NCI-H2227 treated with DMSO at 0.1 percent for 48 hours (cell line): ENCODE data around the gene EXOSC1.
"Not testable (repeated sequence)": the region's sequence is repeated elsewhere in the genome, so short reads cannot be mapped to it uniquely, and the experiment has no call there.

Experiments
- DNase-seq: peaks from one replicate; lab custom pipeline; 2025; lab: John Stamatoyannopoulos, UW

The EXOSC1 gene

DNA sequence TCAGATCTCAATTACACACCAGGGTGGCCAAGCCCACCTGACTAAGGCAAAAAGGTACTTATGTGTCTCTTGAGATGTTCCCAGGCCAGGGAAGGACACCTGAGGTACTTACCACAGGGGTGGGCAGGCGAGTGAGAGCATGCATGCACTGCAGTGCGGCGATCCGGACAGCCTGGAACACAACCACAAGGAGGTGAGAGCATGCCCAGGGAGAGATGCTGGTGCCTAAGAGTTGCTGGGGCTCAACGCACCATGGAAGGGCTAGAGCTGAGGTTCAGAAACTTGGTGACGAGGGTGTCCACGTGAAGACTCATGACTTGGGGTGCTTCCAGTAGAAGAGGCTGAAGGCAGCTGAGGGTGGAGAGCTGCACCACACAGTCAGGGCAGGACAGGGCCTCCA, 13.3 kb upstream of the EXOSC1 start:
- no peak for DNase-seq

DNA sequence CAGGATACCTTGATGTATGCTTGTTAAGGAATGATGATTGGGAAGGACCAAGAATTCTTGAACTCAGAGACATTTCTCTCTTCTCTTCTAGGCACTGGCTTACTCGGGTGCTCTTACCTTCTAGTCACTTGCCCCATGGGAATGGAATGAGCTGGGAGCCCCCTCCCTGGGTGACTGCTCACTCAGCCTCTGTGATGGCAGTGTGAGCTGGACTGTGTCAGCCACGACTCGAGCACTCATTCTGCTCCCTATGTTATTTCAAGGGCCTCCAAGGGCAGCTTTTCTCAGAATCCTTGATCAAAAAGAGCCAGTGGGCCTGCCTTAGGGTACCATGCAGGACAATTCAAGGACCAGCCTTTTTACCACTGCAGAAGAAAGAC, 10.9 kb upstream of the EXOSC1 start:
- no peak for DNase-seq

DNA sequence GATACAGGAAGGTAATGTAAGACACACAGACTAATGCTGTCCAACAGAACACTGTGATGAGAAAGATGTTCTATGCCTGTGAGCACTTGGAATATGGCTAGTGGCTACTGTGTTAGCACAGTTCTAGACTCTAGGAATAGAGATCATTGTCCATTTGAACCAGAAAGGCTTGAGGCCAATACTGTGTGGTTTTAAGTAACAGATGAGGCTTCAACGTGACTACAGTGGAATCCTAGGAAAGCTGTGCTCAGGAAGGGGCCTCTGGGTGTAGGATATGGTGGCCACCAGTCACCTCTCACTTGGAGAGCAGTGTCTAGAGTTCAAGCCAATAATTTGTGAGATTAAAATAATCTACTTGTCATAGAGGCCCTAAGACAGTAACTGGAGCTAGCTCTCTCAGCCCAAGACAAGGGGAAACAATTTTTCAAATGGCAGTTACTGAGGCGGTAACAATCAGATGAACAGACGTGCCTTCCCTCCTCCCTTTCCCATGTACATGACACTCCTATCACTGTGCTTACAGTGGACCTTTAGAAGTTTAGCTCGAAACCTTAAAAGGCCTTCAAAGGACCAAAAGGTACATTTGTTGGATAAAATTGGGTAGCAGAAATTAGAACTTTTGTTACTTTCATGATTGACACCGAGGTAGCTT, 10.4 kb upstream of the EXOSC1 start:
- no peak for DNase-seq

DNA sequence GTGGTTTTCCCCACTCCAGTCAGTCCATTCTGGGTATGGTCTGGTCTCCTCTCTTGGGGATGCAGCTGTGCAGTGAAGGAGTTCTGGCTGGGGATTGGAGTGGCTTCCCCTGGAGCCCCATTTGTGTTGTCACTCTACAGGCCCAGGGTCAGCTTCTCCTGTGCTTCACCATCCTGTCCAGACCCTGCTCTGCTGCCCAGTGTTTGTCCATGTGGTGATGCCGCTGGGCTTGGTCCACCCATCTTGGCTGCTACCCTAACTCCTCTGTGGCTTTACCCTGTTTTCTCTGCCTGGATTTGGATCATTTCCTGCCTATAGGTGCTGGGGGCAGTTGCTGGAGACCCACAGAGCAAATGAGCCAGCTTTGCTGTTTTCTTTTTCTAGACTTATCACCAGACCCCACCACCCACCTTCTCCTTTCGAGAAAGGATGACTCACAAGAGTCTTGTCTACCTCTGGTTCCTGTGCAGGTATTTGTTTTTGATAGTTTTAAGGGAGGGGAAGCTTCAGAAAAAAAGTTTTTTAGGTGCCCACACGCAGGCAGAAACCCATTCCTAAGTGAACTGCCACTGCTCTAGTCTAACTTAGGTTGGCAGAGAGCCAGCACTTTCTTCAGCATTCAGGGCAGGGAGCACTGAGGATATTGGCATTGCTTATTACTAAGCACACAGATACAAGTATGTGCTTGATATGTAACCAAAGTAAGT, 8.7 kb upstream of the EXOSC1 start:
- DNase-seq = no peak

DNA sequence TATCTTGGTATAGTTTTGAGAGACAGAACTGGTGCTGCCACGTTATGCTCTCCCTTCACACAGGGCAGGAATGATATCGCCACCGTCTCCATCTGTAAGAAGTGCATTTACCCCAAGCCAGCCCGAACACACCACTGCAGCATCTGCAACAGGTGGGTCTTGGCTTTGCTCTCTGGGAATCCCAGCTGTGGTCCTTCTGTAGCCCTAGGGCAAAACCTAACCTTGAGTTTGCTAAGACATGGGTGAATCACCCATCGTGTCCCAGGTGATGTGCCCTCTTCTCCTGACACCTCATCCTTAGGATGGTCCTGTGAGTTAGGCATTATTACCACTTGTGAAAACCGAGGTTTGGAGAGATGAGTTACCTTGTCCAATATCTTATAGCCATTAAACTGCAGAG, 6.5 kb upstream of the EXOSC1 start:
- no peak for DNase-seq

DNA sequence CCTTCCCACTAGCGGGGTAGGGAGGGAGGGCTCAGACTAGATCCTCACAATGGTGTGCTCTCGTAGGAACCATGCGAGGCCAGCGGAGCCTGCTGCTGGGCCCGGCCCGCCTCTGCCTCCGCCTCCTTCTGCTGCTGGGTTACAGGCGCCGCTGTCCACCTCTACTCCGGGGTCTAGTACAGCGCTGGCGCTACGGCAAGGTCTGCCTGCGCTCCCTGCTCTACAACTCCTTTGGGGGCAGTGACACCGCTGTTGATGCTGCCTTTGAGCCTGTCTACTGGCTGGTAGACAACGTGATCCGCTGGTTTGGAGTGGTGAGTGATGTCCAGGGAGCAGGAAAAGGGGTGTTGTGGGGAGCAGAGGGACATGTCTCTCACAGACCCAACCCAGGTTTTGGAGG, 5.8 kb upstream of the EXOSC1 start:
- no peak for DNase-seq

DNA sequence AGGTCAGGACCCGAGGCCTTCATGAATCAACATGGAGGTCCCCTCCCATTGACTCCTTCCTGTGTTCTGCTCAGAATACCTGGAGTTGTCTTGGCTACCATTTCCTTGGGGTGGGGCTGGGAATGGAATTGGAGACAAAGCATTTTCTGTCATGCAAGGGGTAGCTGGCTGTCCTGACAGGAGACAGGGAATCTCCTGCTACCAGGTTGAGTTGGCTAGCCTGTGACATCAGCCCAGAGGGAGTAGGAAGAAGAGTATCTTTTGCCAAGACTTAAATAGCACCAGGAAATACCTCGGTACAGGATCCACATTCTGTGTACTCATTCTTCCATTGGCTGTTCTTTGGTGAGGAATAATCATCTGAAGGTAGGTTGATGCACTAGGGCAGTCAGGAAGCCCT, 5.0 kb upstream of the EXOSC1 start:
- DNase-seq = no peak

DNA sequence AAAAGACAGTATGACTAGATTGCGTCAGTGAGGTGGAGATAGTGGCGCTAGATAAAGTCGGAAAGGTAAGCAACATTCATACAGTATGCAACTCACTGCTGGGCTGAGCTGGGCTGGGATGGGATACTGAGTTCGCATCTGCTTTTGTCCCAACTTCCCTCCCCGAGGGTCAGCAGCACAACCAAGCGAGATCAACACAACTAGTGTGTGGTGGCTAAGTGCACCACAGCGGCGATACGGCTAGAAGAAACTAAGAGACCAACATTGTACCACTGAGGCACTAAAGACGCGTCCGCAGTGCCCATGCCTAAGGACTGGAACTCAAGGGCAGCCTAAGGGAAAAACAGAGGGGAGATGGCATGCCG, 467 bp downstream of the EXOSC1 start:
- DNase-seq = no peak

DNA sequence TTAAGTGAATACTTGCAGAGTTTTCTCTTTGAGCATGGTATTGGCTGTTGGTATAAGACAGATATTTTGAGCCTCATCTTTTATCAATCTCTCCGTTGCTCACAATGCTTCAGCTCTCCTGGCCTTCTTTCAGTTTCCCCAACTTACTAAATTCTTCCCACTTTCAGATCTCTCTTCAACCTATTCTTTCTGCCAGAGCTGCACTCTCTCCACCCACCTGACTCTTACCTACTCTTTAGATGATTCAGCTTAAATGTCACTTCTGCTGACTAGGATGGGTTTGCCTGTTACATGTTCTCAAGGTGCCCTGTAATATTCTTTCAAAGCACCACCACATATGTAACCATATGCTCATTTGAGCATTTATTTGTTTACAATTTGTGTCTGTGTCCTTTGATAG, 1.6 kb downstream of the EXOSC1 start:
- DNase-seq = no peak

DNA sequence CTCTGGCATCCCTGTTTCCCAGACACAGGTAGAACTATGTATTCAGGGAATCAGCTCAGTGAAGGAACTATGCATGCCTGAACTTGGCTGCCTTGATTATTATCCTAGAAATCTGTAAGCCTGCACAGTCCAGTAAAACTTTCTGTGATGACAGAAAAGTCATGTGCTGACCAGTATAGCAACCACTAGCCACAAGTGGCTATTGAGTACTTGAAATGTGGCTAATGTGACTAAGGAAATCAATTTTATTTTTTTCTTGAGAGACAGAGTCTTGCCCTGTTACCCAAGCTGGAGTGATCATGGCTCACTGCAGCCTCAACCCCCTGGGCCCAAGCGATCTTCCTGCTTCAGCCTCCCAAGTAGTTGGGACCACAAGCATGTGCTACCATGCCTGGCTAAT, 3.5 kb downstream of the EXOSC1 start:
- no peak for DNase-seq

DNA sequence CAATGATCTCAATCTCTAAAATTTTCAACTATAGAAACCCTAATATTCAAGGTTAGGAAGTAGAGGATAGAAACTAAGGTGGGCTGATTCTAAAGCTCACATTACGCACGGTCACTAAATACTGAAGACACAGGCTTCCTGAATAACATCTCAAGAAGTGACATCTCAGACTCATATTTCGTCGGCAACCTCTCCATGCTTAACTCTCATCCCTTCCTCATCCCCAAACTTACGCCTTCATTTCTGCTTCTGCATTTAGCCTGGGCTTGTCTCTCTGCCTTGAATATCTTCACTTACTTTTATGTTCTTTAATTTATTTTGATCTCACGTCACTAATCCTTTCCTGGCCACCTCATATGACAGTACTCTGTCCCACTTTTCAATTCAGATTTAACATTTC, 10.6 kb downstream of the EXOSC1 start:
- no peak for DNase-seq

DNA sequence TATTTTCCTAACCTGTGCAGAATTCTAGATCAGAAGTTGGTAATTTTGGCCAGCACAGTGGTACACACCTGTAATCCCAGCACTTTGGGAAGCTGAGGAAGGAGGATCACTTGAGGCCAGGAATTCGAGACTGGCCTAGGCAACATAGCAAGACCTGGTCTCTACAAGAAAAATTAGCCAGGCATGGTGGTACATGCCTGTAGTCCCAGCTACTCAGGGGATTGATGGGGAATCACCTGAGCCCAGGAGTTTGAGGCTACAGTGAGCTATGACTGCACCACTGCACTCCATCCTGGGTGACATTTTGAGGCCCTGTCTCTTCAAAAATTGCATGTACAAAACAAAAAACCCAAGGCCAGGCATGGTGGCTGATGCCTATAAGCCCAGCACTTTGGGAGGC, 11.2 kb downstream of the EXOSC1 start:
- DNase-seq = no peak

DNA sequence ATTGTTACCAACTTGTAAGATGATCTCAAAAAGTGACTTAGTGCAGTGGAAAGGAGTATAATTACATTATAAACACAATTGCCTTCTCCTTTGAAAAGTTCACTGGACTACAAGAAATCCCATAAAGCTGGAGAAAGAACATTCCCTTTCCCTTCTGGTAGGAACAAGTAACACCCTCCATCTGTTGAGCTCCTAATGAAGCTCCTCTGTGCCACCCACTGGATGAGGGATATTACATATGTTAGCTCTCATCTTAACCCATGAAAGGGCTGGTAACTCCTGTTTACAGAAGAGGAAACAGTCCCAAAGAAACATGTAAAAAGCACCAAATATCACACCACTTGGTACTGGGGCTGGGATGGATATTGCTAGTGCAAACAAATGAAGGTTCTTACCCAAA, 11.8 kb downstream of the EXOSC1 start:
- DNase-seq = no peak

DNA sequence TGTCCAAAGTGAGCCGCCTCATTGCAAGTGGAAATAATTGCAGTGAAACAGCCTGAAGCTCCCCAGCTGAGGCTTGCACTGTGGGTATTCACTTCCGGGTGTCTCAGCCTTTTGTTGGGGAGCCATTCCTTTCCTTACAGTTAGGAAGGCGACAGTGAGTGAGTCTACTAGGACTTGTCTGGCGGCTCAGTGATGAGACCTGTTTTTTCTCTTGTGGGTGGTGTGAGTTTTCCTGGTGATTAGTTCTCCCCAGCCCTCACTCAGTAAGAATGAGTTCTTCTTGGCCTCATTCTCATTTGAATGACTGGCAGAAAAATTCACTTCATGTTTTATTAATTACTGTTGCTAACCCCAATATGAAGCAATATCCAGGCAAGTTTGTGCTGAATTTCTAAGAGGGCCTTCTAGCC, 17.2 kb downstream of the EXOSC1 start:
- no peak for DNase-seq

DNA sequence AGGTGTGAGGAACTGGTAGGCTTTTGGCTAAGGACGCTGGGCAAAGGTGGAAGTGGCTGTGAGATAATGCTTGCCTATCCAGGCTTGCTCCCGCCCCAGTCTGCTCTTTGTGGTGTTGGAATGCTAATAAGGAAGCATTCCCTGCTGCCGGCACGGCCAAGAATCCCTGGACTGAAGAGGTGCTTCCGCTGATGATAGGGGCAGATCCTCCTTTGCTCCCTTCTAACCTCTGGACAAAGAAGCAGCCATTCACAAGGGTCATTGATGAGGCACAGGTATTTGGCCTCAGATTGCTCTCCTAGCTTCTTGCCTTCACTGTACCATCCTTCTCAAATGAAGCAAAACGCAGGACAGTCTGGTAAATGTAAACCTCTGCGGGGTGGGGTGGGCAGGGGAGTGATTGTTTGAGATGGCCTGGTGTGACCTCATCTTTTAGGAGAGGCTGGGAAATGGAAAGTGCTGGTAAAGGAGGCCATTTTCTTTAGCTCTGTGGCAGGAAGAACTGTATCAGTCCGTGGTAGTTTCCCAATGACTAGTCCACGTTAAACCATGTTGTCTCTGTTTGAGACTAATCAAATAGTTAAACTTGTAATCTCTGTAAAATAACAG, 18.1 kb downstream of the EXOSC1 start:
- peak; percentile 10 for DNase-seq

DNA sequence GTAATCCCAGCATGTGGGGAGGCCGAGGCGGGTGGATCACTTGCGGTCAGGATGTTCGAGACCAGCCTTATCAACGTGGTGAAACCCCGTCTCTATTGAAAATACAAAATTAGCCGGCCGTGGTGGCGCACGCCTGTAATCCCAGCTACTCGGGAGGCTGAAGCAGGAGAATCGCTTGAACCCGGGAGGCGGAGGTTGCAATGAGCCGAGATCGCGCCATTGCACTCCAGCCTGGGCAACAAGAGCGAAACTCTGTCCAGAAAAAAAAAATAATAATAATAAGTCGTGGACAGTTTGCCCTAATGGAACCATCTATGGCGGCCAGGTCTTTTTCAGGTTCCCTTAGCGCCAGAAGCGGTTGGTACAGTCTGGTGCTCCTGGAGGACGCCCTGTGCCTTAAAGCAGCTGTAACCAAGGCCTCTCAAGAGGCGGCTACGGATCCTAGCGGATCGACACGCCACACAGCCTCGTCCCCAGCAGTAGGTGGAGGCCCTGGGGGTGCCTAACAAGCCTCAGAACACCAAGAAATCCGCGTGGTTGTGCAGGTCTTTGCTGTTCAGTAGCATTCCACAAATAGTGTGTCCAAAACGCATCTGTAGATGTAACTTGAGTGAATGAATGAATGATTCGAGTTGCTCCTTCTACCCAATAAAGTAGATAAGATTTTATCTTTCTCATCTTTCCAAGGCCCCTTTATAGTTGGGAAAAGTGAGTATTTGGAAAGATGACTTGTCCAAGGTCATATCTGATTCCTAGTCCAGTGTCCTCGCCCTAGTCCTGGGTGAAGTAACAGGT, 18.8 kb downstream of the EXOSC1 start:
- DNase-seq = no peak

DNA sequence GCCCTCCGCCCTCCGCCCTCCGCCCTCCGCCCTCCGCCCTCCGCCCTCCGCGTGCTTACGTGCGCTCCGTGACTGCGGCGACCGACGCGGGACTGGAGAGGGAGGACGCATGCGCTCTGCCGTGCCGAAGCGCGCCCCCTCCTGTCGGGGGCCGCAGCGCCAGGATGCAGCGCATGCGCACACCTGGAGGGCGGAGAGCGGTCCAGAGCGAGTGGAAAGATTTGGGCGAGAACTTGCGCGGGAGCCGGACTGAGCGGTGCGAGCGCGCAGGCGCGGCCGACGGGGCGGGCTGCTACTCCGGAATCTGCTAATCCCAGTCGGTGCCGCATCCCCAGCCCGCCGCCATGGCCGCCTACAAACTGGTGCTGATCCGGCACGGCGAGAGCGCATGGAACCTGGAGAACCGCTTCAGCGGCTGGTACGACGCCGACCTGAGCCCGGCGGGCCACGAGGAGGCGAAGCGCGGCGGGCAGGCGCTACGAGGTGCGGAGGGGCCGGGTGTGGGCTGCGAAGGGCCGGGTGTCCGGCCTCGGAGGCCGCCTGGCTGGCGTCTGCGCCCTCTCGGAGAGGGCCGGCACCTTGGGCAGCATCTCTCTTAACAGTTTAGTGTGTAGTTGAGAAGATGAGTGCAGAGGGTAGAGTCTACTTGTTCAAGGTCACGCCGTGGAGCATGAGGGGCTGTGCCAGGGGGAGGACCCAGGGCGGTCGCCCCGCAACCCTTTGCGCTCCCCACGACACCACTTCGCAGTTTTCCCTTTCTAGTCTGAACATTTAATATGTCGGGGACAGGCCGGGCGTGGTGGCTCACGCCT, 19.6 kb downstream of the EXOSC1 start, which contains the start of gene PGAM1:
Gene PGAM1, plus strand, starts transcription at position 228 of the 812 bp plus-strand sequence. Its CDS starts 117 bp downstream, at position 345.
- peak; percentile 94 for DNase-seq

DNA sequence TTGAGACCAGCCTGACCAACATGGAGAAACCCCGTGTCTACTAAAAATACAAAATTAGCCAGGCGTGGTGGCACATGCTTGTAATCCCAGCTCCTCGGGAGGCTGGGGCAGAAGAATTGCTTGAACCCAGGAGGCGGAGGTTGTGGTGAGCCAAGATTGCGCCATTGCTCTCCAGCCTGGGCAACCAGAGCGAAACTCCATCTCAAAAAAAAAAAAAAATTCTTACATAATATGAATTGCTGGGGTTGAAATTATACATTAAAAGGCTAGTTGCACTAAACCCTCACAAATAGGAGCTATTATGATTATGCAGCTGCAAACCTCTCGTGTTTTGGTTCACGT, 22.1 kb downstream of the EXOSC1 start:
- DNase-seq = not testable (repeated sequence)

DNA sequence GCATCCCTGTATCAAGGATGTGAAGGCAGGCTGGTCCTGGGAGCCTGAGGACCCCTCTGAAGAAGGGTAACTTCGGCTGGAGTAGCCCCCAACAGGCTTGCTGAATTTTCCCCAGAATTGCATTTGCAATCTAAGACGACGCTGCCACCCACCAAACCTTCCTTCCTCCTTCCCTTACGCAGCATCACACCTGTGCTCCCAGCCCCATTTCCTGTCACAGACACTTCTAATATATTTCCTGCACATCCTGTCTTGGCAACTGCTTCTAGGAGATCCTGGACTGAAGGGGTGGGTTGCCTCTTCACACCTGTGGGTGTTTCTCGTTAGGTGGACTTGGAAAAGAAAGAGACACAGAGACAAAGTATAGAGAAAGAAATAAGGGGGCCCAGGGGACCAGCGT, 29.2 kb downstream of the EXOSC1 start:
- no peak for DNase-seq

DNA sequence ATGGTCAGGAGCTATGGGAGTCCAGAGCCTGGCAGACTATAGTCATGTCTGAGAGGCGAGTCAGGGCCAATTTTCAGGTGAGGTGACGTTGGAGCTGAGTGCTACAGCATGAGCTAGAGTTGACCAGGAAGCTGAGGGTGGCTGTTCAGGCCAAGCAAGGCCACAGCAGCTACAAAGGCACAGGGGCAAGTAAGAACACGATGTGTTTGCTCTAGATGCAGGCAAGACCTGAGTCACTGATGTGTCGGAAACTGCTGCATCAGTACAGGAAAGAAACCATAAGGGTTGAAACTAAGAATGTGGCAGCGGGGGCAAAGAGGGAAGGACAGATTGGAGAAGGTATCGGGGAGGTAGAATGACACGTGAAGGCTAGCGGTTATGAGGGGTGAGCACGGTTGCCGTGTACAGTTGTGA, 32.9 kb downstream of the EXOSC1 start:
- DNase-seq = no peak

DNA sequence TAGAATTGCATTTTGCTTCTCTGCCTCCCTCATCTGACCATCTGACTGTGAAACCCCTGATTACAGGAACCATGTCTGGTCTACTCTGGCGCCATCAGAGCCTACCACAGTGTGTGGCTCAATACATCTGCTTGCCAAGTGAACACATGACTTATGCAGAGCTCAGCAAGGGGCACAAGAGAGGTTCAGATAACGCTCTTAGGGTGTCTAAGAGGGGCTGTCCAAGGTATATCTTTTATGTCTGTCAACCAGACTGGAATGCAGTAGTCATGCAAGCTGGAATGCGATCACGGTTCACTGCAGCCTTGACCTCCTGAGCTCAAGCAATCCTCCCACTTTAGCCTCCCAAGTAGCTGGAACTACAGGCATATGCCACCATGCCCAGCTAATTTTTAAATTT, 34.4 kb downstream of the EXOSC1 start:
- no peak for DNase-seq

DNA sequence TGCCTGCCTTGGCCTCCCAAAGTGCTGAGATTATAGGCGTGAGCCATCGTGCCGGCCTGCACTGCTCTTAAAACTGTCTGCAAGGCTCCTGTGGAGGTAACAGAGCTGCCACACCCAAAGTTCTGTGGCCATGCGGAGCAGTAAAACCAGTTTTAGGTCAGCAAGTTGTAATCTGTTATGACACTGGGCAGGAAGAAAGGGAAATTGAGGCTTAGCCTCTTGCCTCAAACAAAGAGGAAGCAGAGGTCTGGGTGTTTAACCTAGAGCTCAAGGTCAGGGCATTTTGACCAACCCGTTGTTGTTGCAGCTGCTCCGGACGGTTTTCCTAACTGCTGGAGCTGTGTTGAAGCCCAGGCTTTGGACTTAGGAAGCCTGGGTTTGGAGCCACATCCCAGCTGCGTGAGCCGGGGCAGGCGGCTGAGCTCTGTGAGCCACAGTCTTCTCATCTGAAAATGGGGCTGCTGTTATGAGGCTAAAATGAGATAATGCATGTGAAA, 37.3 kb downstream of the EXOSC1 start:
- no peak for DNase-seq
